ENCODE measurements around the gene ARL6IP5. TPM values are rescaled to one million over a fixed set of nuclear protein-coding genes. Genes with fewer than 3 reads are reported as not detected.

Gene ARL6IP5
- total and polyA plus RNA-seq, 8 donors = 74.0 to 184 (median 102) TPM

DNA sequence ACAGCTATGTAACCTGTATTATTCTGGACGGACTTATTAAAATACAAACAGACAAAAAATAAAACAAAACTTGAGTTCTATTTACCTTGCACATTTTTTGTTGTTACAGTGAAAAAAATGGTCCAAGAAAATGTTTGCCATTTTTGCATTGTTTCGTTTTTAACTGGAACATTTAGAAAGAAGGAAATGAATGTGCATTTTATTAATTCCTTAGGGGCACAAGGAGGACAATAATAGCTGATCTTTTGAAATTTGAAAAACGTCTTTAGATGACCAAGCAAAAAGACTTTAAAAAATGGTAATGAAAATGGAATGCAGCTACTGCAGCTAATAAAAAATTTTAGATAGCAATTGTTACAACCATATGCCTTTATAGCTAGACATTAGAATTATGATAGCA is 20.6 kb downstream of the ARL6IP5 start:
- intact Hi-C loops (cut with DNase I) = no loop called here
- Histone ChIP-seq H3K4me1 (peaks cover 0 to 11% of the 10 kb centered on the region in 2 donors), H3K27me3 (no peaks in the 10 kb centered on the region), H3K9me3 (no peaks in the 10 kb centered on the region), H3K36me3 (peaks cover 0 to 48% of the 10 kb centered on the region in 2 donors), H3K4me3 (no peak overlapping the region), H3K27ac (no peak overlapping the region)
- ATAC-seq (no peak), DNase-seq (no peak)
- TF ChIP-seq, protein P1, sequence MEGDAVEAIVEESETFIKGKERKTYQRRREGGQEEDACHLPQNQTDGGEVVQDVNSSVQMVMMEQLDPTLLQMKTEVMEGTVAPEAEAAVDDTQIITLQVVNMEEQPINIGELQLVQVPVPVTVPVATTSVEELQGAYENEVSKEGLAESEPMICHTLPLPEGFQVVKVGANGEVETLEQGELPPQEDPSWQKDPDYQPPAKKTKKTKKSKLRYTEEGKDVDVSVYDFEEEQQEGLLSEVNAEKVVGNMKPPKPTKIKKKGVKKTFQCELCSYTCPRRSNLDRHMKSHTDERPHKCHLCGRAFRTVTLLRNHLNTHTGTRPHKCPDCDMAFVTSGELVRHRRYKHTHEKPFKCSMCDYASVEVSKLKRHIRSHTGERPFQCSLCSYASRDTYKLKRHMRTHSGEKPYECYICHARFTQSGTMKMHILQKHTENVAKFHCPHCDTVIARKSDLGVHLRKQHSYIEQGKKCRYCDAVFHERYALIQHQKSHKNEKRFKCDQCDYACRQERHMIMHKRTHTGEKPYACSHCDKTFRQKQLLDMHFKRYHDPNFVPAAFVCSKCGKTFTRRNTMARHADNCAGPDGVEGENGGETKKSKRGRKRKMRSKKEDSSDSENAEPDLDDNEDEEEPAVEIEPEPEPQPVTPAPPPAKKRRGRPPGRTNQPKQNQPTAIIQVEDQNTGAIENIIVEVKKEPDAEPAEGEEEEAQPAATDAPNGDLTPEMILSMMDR (IDR thresholded peaks at IDR 0.05) = no peak

DNA sequence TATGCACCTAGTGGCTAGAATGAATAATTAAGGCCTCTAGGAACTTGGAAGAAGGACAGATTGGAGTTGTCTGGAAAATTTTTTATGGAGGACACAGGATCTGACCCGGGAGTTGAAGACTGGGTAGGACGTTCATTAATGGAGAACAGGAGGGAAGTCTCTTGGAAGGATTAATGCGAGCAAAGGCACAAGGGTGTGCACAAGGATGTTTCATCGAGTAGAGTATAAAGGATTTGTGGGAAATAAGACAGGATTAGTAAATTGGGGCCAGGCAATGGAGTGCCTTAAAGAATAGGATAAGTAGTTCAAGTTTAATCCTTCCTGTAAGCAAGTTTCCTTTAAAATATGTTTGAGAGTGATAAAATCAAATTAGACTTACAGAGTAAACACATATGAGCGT is 23.1 kb downstream of the ARL6IP5 start:
- no peak for DNase-seq
- no peak for ATAC-seq
- Histone ChIP-seq H3K36me3 (peaks cover 0 to 34% of the 10 kb centered on the region in 2 donors), H3K27ac (no peak overlapping the region), H3K4me3 (no peak overlapping the region), H3K9me3 (no peaks in the 10 kb centered on the region), H3K27me3 (no peaks in the 10 kb centered on the region), H3K4me1 (peaks cover 0 to 11% of the 10 kb centered on the region in 2 donors)
- TF ChIP-seq, protein P1 (IDR thresholded peaks at IDR 0.05) = no peak
- intact Hi-C loops (cut with DNase I) = no loop called here

DNA sequence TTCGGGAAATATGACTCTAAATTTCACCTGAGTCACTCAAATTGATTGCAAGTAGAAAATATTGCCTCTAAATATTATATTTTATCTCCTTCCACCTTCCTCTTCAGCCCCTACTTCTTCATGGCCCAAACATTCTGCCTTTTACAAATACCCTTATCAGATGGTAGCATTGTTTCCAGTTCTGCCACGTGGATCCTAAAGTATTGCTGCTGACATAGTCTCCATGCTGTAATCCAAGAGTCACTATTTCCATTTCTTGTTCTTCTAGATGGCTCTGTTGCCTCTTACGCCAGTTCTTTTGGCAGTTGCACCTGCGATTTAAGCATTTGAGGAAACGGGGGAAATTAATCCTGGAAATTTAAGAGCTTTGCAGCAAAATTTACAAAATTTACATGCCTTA is 24.1 kb downstream of the ARL6IP5 start:
- Histone ChIP-seq H3K36me3 (peaks cover 0 to 24% of the 10 kb centered on the region in 2 donors), H3K4me1 (peaks cover 0 to 11% of the 10 kb centered on the region in 2 donors), H3K27me3 (no peaks in the 10 kb centered on the region), H3K4me3 (no peak overlapping the region), H3K9me3 (no peaks in the 10 kb centered on the region), H3K27ac (no peak overlapping the region)
- intact Hi-C loops (cut with DNase I) = no loop called here
- ATAC-seq (no peak), DNase-seq (no peak)
- TF ChIP-seq, protein P1 (IDR thresholded peaks at IDR 0.05) = no peak

DNA sequence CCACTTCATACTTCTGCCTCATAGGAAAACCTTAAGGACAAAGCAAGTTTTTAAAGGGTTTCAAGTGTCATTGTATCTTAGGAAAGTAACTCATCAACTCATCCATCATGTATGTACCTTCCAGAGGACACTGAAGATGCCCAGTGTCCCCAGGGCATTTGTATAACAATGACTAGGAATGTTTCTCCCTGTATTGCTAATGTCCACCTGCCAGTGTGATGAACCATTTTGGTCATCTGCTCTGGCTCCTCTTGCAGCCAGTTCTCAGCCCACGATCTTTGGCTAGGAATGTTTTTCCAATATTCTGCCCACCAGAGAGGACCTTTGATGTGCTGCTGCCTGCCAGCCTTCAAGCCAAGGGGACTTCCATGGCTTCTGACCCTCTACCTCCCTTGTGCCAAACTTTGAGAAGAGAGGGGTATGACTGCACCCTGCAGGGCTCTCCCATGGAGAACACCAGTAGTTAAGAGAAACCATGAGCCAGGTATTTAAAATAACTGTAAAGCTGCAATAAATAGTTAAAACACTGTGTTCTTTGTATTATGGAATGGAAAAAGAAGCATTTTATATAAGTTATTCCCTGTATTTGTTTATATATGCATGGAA is 26.3 kb downstream of the ARL6IP5 start:
- TF ChIP-seq, protein P1 (IDR thresholded peaks at IDR 0.05) = no peak
- Histone ChIP-seq H3K36me3 (peaks cover 0 to 3% of the 10 kb centered on the region in 2 donors), H3K9me3 (no peaks in the 10 kb centered on the region), H3K27me3 (no peaks in the 10 kb centered on the region), H3K4me3 (no peak overlapping the region), H3K27ac (no peak overlapping the region), H3K4me1 (no peaks in the 10 kb centered on the region)
- ATAC-seq = no peak
- intact Hi-C loops (cut with DNase I) = no loop called here
- DNase-seq = no peak

DNA sequence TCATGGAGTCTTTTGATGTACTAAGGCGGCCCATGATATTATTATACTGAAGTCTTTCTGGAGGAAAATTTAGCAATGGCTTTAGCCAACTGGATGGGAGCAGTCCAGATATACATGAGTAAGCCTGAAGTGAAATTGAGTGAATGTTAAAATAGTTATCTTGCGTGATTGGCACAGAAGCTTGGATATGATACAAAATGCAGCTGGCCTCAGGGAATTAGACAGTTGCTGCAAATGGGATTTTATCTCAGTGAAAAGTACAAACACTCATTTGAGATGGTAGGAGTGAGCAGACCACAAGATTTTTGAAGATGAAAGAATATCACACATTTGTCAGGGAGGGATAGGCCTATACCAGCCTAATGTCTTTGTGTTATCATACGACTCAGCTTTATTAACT is 28.8 kb downstream of the ARL6IP5 start:
- intact Hi-C loops (cut with DNase I) = no loop called here
- DNase-seq = peak in 2 of 4 donors; percentile 42 to 63
- no peak overlapping the region for H3K4me3 ChIP-seq
- H3K27ac ChIP-seq = no peak overlapping the region
- H3K4me1 ChIP-seq = no peaks in the 10 kb centered on the region
- no peaks in the 10 kb centered on the region for H3K9me3 ChIP-seq
- H3K36me3 ChIP-seq = no peaks in the 10 kb centered on the region
- TF ChIP-seq, protein P1 (IDR thresholded peaks at IDR 0.05) = no peak
- no peaks in the 10 kb centered on the region for H3K27me3 ChIP-seq
- ATAC-seq = peak; percentile 45
